ENCODE data around the gene ZSWIM3.
A peak's percentile ranks its signal among the peaks of the same experiment; 100 is the strongest.

Gene ZSWIM3

DNA sequence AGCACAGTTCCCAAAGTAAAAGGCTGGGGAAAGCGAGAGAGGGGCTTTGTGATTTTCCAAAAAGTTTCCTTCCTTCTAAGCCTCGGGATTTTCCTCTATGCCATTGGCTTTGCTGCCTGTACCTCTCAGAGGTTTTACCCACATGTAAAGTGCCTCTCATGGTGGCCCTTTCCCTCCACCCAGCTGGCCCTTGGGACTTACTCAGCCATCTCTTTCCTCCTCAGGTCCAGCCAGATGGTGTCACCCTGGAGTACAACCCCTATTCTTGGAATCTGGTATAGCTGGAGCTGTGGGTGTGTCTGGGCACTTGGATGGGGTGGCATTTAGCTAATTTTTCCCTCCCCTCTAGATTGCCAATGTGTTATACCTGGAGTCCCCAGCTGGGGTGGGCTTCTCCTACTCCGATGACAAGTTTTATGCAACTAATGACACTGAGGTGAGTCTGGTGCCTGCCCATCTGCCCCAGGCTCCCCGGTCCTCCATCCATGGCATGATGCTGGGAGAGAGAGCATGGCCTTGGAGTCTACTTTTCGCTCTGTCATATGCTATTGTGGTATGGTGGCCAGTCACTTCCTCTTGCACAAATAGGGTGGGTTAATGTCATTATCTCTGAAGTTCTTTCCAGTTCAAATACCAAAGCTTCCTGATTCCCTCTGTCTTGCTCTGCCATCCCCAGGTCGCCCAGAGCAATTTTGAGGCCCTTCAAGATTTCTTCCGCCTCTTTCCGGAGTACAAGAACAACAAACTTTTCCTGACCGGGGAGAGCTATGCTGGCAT lies 34.8 kb downstream of the ZSWIM3 start:
- H3K4me3 ChIP-seq (ENCODE audit: low read depth in 1 of 2, low read length in 2 of 2): peak overlapping the region; percentile 95 to 96
- peaks cover 30% of the 10 kb centered on the region for H3K4me1 ChIP-seq (ENCODE audit: insufficient read depth, low read length)
- peaks cover 35% of the 10 kb centered on the region for H3K36me3 ChIP-seq (ENCODE audit: insufficient read depth, low read length)
- H4K20me1 ChIP-seq (ENCODE audit: insufficient read depth, low read length): no peaks in the 10 kb centered on the region
- DNase-seq (no peak), ATAC-seq (ENCODE audit: insufficient read depth, low read depth) (no peak)
- H3K27me3 ChIP-seq (ENCODE audit: insufficient read depth, low read length, poor library complexity): no peaks in the 10 kb centered on the region
- H2AFZ ChIP-seq (ENCODE audit: low read depth, low read length): peak overlapping the region; percentile 99
- peaks cover 20% of the 10 kb centered on the region for H3K79me2 ChIP-seq (ENCODE audit: insufficient read depth, low read length)
- peak overlapping the region; percentile 99 for H3K4me2 ChIP-seq (ENCODE audit: insufficient read depth, low read length)
- TF ChIP-seq, protein P1, sequence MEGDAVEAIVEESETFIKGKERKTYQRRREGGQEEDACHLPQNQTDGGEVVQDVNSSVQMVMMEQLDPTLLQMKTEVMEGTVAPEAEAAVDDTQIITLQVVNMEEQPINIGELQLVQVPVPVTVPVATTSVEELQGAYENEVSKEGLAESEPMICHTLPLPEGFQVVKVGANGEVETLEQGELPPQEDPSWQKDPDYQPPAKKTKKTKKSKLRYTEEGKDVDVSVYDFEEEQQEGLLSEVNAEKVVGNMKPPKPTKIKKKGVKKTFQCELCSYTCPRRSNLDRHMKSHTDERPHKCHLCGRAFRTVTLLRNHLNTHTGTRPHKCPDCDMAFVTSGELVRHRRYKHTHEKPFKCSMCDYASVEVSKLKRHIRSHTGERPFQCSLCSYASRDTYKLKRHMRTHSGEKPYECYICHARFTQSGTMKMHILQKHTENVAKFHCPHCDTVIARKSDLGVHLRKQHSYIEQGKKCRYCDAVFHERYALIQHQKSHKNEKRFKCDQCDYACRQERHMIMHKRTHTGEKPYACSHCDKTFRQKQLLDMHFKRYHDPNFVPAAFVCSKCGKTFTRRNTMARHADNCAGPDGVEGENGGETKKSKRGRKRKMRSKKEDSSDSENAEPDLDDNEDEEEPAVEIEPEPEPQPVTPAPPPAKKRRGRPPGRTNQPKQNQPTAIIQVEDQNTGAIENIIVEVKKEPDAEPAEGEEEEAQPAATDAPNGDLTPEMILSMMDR (IDR thresholded peaks at IDR 0.05; ENCODE audit: borderline replicate concordance, extremely low read depth, low read length, poor library complexity, severe bottlenecking): no peak
- TF ChIP-seq EZH2 (IDR thresholded peaks at IDR 0.05; ENCODE audit: borderline replicate concordance, low read depth, low read length, severe bottlenecking): no peak
- no peaks in the 10 kb centered on the region for H3K9me3 ChIP-seq (ENCODE audit: insufficient read depth, low read length, severe bottlenecking)
- peak overlapping the region; percentile 96 for H3K9ac ChIP-seq (ENCODE audit: low read depth, low read length)
- H3K27ac ChIP-seq (ENCODE audit: low read length): peak overlapping the region; percentile 92

DNA sequence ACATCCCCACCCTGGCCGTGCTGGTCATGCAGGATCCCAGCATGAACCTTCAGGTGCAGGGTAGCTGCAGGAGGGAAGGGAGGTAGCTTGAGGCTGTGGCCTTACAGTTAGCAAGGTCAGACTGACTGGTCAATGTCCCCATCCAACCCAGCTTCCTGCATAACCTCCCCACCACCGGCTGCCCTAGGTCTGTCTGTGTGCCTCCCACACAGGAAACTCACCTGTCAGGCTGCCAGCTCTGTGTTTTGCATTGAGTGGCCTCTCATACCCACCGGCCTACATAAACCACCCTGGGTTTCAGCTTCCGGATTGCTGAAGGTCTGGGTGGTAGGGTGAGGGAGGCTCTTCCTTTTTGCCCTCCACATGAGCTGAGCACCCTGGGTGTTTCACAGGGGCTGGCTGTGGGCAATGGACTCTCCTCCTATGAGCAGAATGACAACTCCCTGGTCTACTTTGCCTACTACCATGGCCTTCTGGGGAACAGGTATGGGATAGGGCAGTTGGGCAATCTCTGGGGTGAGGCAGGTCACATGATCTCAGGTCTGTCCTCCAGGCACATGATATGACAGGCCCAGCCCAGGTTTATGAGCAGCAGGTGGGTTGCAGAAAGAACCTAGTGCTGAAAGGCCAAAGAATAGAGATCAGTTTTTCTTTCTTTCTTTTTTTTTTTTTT lies 35.5 kb downstream of the ZSWIM3 start:
- no peak overlapping the region for H3K9ac ChIP-seq (ENCODE audit: low read depth, low read length)
- no peak for ATAC-seq (ENCODE audit: insufficient read depth, low read depth)
- no peak for TF ChIP-seq EZH2 (IDR thresholded peaks at IDR 0.05; ENCODE audit: borderline replicate concordance, low read depth, low read length, severe bottlenecking)
- TF ChIP-seq, protein P1 (IDR thresholded peaks at IDR 0.05; ENCODE audit: borderline replicate concordance, extremely low read depth, low read length, poor library complexity, severe bottlenecking): no peak
- H4K20me1 ChIP-seq (ENCODE audit: insufficient read depth, low read length): no peaks in the 10 kb centered on the region
- no peaks in the 10 kb centered on the region for H3K27me3 ChIP-seq (ENCODE audit: insufficient read depth, low read length, poor library complexity)
- H3K9me3 ChIP-seq (ENCODE audit: insufficient read depth, low read length, severe bottlenecking): no peaks in the 10 kb centered on the region
- H2AFZ ChIP-seq (ENCODE audit: low read depth, low read length): no peak overlapping the region
- H3K4me2 ChIP-seq (ENCODE audit: insufficient read depth, low read length): peak overlapping the region; percentile 99; the same call in 1 of the 2 replicates
- no peak overlapping the region for H3K4me3 ChIP-seq (ENCODE audit: low read depth in 1 of 2, low read length in 2 of 2)
- H3K27ac ChIP-seq (ENCODE audit: low read length): no peak overlapping the region
- peaks cover 30% of the 10 kb centered on the region for H3K4me1 ChIP-seq (ENCODE audit: insufficient read depth, low read length)
- peaks cover 20% of the 10 kb centered on the region for H3K79me2 ChIP-seq (ENCODE audit: insufficient read depth, low read length)
- no peak for DNase-seq
- peaks cover 38% of the 10 kb centered on the region for H3K36me3 ChIP-seq (ENCODE audit: insufficient read depth, low read length)

DNA sequence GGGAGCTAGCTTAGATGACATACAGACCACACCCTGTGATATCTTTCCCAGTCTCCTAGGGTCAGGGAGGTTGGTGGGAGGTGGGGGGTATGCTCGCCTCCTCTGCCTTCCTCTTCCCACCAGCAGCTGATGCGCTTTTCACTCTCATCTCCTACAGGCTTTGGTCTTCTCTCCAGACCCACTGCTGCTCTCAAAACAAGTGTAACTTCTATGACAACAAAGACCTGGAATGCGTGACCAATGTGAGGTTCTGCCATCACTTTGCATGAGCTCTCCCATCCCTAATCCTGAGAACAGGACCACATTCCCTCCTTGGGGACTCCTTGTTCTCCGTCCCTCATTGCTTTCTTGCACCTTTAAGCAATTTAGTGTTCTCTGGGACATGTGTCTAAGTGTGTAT lies 36.4 kb downstream of the ZSWIM3 start:
- no peak for DNase-seq
- H2AFZ ChIP-seq (ENCODE audit: low read depth, low read length): no peak overlapping the region
- peaks cover 30% of the 10 kb centered on the region for H3K4me1 ChIP-seq (ENCODE audit: insufficient read depth, low read length)
- no peak overlapping the region for H3K4me3 ChIP-seq (ENCODE audit: low read depth in 1 of 2, low read length in 2 of 2)
- ATAC-seq (ENCODE audit: insufficient read depth, low read depth): no peak
- H3K27me3 ChIP-seq (ENCODE audit: insufficient read depth, low read length, poor library complexity): no peaks in the 10 kb centered on the region
- H3K9ac ChIP-seq (ENCODE audit: low read depth, low read length): no peak overlapping the region
- TF ChIP-seq EZH2 (IDR thresholded peaks at IDR 0.05; ENCODE audit: borderline replicate concordance, low read depth, low read length, severe bottlenecking): no peak
- TF ChIP-seq, protein P1 (IDR thresholded peaks at IDR 0.05; ENCODE audit: borderline replicate concordance, extremely low read depth, low read length, poor library complexity, severe bottlenecking): no peak
- peaks cover 20% of the 10 kb centered on the region for H3K79me2 ChIP-seq (ENCODE audit: insufficient read depth, low read length)
- no peaks in the 10 kb centered on the region for H4K20me1 ChIP-seq (ENCODE audit: insufficient read depth, low read length)
- peaks cover 43% of the 10 kb centered on the region for H3K36me3 ChIP-seq (ENCODE audit: insufficient read depth, low read length)
- H3K4me2 ChIP-seq (ENCODE audit: insufficient read depth, low read length): no peak overlapping the region
- H3K9me3 ChIP-seq (ENCODE audit: insufficient read depth, low read length, severe bottlenecking): no peaks in the 10 kb centered on the region
- H3K27ac ChIP-seq (ENCODE audit: low read length): no peak overlapping the region

Data from DND-41 (cell line).